Activated B cell treated with CpG ODN at 0.5 μM for 24 hours (primary cell): ENCODE measurements around the gene EFCAB11. TPM values are rescaled to one million over a fixed set of nuclear protein-coding genes. Genes with fewer than 3 reads are reported as not detected.

ENCODE experiments used
- ATAC-seq: fragments of 200-7000 bp; cut with Tn5 transposase; one replicate; pipeline ENCODE4 v1.10.0; 2021; ENCODE audit warnings: low read depth, mild to moderate bottlenecking, moderate library complexity
- CTCF ChIA-PET: fragments of 350-600 bp; sonication (Branson Sonifier 250); formaldehyde crosslinking; loops from one replicate; lab custom pipeline; 2021; ENCODE audit warnings: antibody characterized with exemption; lab: Charles Lee
- POLR2A ChIA-PET: fragments of 350-600 bp; sonication (Branson Sonifier 250); formaldehyde crosslinking; loops from one replicate; lab custom pipeline; 2021; ENCODE audit warnings: antibody characterized with exemption; lab: Charles Lee
- DNase-seq: peaks from one replicate; pipeline ENCODE4 v3.0.0; 2022
- H3K27ac Mint-ChIP-seq: one replicate; pipeline ENCODE4 v1.8.0; 2020; ENCODE audit warnings: mixed read lengths
- H3K27me3 Mint-ChIP-seq: one replicate; pipeline ENCODE4 v1.8.0; 2021; ENCODE audit warnings: mixed read lengths
- H3K36me3 Mint-ChIP-seq: one replicate; pipeline ENCODE4 v1.8.0; 2021; ENCODE audit warnings: low read depth, mixed read lengths
- H3K4me1 Mint-ChIP-seq: one replicate; pipeline ENCODE4 v1.8.0; 2021; ENCODE audit warnings: mixed read lengths
- H3K4me3 Mint-ChIP-seq: one replicate; pipeline ENCODE4 v1.8.0; 2020; ENCODE audit warnings: mild to moderate bottlenecking, mixed read lengths
- H3K9me3 Mint-ChIP-seq: one replicate; pipeline ENCODE4 v1.8.0; 2020; ENCODE audit warnings: mixed read lengths
- CTCF ChIP-seq: fragments of 200-600 bp; IDR thresholded peaks from one replicate; pipeline ENCODE4 v1.8.0; 2022; ENCODE audit warnings: antibody characterized with exemption, mild to moderate bottlenecking
- intact Hi-C: fragments of 100-400 bp; cut with micrococcal nuclease; formaldehyde crosslinking; loops from one replicate; pipeline ENCODE4 v1.15.1; 2024
- total RNA-seq: library from RNA; stranded (reverse); gene quantifications from 2 replicates; pipeline ENCODE4 v1.2.3, GENCODE V29; 2022

The EFCAB11 gene
- total RNA-seq, 1 donor from 2014 or later, result 7.5 TPM

- no peak for ATAC-seq
- no peak for DNase-seq
- Mint-ChIP-seq H3K27ac (no peak overlapping the region), H3K27me3 (no peaks in the 10 kb centered on the region), H3K9me3 (no peaks in the 10 kb centered on the region), H3K36me3 (no peaks in the 10 kb centered on the region), H3K4me1 (no peaks in the 10 kb centered on the region), H3K4me3 (no peak overlapping the region)
- intact Hi-C loops, result no loop called here
- no peak for TF ChIP-seq CTCF
- ChIA-PET POLR2A (interaction anchor here (0.6 kb wide), 1 partner anchor 202 kb away, joined by 3 read pairs; no protein-coding TSS in a partner anchor), CTCF (no interaction called here)
Observed at GRCh38 chr14:89813617-89814031, 140.9 kb downstream of the EFCAB11 start.

- Mint-ChIP-seq H3K4me3 (no peak overlapping the region), H3K4me1 (no peaks in the 10 kb centered on the region), H3K9me3 (no peaks in the 10 kb centered on the region), H3K27ac (no peak overlapping the region), H3K27me3 (no peaks in the 10 kb centered on the region), H3K36me3 (no peaks in the 10 kb centered on the region)
- TF ChIP-seq CTCF, result no peak
- no peak for ATAC-seq
- no peak for DNase-seq
- POLR2A ChIA-PET, result no interaction called here
- CTCF ChIA-PET, result no interaction called here
- intact Hi-C loops, result no loop called here
Observed at GRCh38 chr14:89811954-89812575, 142.5 kb downstream of the EFCAB11 start.

- no peaks in the 10 kb centered on the region for H3K4me1 Mint-ChIP-seq
- no peaks in the 10 kb centered on the region for H3K27me3 Mint-ChIP-seq
- no peak overlapping the region for H3K27ac Mint-ChIP-seq
- no peaks in the 10 kb centered on the region for H3K9me3 Mint-ChIP-seq
- ChIA-PET POLR2A (no interaction called here), CTCF (no interaction called here)
- DNase-seq (no peak), ATAC-seq (no peak)
- H3K4me3 Mint-ChIP-seq, result no peak overlapping the region
- H3K36me3 Mint-ChIP-seq, result no peaks in the 10 kb centered on the region
- no peak for TF ChIP-seq CTCF
- intact Hi-C loops, result no loop called here
Observed at GRCh38 chr14:89810101-89810500, 144.4 kb downstream of the EFCAB11 start.

- no peak for DNase-seq
- ChIA-PET POLR2A (no interaction called here), CTCF (no interaction called here)
- Mint-ChIP-seq H3K36me3 (no peaks in the 10 kb centered on the region), H3K27ac (no peak overlapping the region), H3K9me3 (no peaks in the 10 kb centered on the region), H3K4me1 (no peaks in the 10 kb centered on the region), H3K27me3 (no peaks in the 10 kb centered on the region), H3K4me3 (no peak overlapping the region)
- TF ChIP-seq CTCF, result no peak
- no peak for ATAC-seq
- intact Hi-C loops, result no loop called here
Observed at GRCh38 chr14:89807892-89808291, 146.6 kb downstream of the EFCAB11 start.

DNA sequence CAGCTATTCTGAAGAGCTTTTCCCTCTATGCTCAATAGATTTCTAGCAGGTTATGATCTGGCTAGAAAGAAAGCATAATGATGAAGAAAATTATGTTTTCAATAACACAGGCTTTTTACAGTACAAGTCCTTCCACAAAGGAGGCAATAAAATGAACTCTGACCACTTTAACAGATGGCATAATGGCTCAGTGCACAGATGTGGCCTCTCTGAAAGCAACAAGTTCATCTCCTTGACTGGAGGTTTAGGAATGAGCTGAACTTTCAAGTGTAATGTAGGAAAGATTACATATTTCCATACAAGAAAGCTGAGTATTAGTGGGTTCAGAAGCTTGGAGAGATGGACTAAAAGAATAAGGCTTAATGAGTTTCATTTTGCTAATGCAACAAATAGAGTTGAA, 147.4 kb downstream of the EFCAB11 start:
- ATAC-seq (no peak), DNase-seq (no peak)
- intact Hi-C loops, result no loop called here
- no peaks in the 10 kb centered on the region for H3K27me3 Mint-ChIP-seq
- no peaks in the 10 kb centered on the region for H3K4me1 Mint-ChIP-seq
- ChIA-PET POLR2A (no interaction called here), CTCF (no interaction called here)
- TF ChIP-seq CTCF, result no peak
- no peak overlapping the region for H3K27ac Mint-ChIP-seq
- H3K4me3 Mint-ChIP-seq, result no peak overlapping the region
- H3K36me3 Mint-ChIP-seq, result no peaks in the 10 kb centered on the region
- no peaks in the 10 kb centered on the region for H3K9me3 Mint-ChIP-seq
